Trophoblast cell (in vitro differentiated cells and primary cell): ENCODE results near the gene CCL5.

ENCODE experiments used
- DNase-seq, 2 donors: peaks; one replicate each; pipeline ENCODE4 v3.0.0-alpha.2; 2016
- H2AFZ ChIP-seq: 2 replicates; pipeline ENCODE4 v1.6.1; 2013; ENCODE audit warnings: low read length, moderate library complexity, mild to moderate bottlenecking; ENCODE audit not compliant: insufficient read depth, poor library complexity
- H2AK5ac ChIP-seq: 2 replicates; pipeline ENCODE4 v1.6.1; 2013; ENCODE audit warnings: mild to moderate bottlenecking, low read length
- H2BK120ac ChIP-seq: 2 replicates; pipeline ENCODE4 v1.6.1; 2013; ENCODE audit warnings: low read length, mild to moderate bottlenecking, moderate library complexity; ENCODE audit not compliant: insufficient read depth, poor library complexity
- H2BK12ac ChIP-seq: 2 replicates; pipeline ENCODE4 v1.6.1; 2013; ENCODE audit warnings: mild to moderate bottlenecking, low read length, moderate library complexity
- H2BK5ac ChIP-seq: 2 replicates; pipeline ENCODE4 v1.6.1; 2013; ENCODE audit warnings: low read length, low read depth, moderate library complexity, mild to moderate bottlenecking; ENCODE audit not compliant: poor library complexity
- H3K14ac ChIP-seq: 2 replicates; pipeline ENCODE4 v1.6.1; 2013; ENCODE audit warnings: mild to moderate bottlenecking, low read length
- H3K18ac ChIP-seq: 2 replicates; pipeline ENCODE4 v1.6.1; 2013; ENCODE audit warnings: mild to moderate bottlenecking, low read length
- H3K23ac ChIP-seq: 2 replicates; pipeline ENCODE4 v1.6.1; 2013; ENCODE audit warnings: low read length
- H3K27ac ChIP-seq: 2 replicates; pipeline ENCODE4 v1.5.1; 2013; ENCODE audit warnings: low read depth, mild to moderate bottlenecking, inconsistent platforms, low read length, moderate library complexity
- H3K27me3 ChIP-seq: 2 replicates; pipeline ENCODE4 v1.6.1; 2013; ENCODE audit warnings: inconsistent platforms, mild to moderate bottlenecking, low read length, moderate library complexity; ENCODE audit not compliant: insufficient read depth
- H3K36me3 ChIP-seq, 2 experiments: 1 replicate in 1 of 2; 2 replicates in 1 of 2; pipeline ENCODE4 v1.6.1; 2013; ENCODE audit warnings: low read length in 2 of 2, mild to moderate bottlenecking in 2 of 2, moderate library complexity in 1 of 2; ENCODE audit not compliant: insufficient read depth in 2 of 2, control insufficient read depth in 1 of 2
- H3K4ac ChIP-seq: 2 replicates; pipeline ENCODE4 v1.6.1; 2013; ENCODE audit warnings: low read depth, mild to moderate bottlenecking, low read length, moderate library complexity
- H3K4me1 ChIP-seq, 2 experiments: 1 replicate in 1 of 2; 2 replicates in 1 of 2; pipeline ENCODE4 v1.6.1; 2013; ENCODE audit warnings: low read length in 2 of 2, mild to moderate bottlenecking in 2 of 2, moderate library complexity in 1 of 2; ENCODE audit not compliant: insufficient read depth in 2 of 2, control insufficient read depth in 1 of 2
- H3K4me2 ChIP-seq: 2 replicates; pipeline ENCODE4 v1.6.1; 2013; ENCODE audit warnings: inconsistent platforms, mild to moderate bottlenecking, low read length, moderate library complexity
- H3K4me3 ChIP-seq: 2 replicates; pipeline ENCODE4 v1.5.1; 2013; ENCODE audit warnings: mild to moderate bottlenecking, low read depth, low read length, inconsistent platforms
- H3K79me1 ChIP-seq: one replicate; pipeline ENCODE4 v1.6.1; 2013; ENCODE audit warnings: low read length
- H3K79me2 ChIP-seq: 2 replicates; pipeline ENCODE4 v1.6.1; 2013; ENCODE audit warnings: low read length, mild to moderate bottlenecking; ENCODE audit not compliant: control insufficient read depth, insufficient read depth, poor library complexity
- H3K9ac ChIP-seq: 2 replicates; pipeline ENCODE4 v1.6.1; 2013; ENCODE audit warnings: mild to moderate bottlenecking, low read length
- H3K9me3 ChIP-seq: 2 replicates; pipeline ENCODE4 v1.6.1; 2013; ENCODE audit warnings: low read depth, mild to moderate bottlenecking, control low read depth, inconsistent platforms, low read length; ENCODE audit not compliant: insufficient read depth
- H4K12ac ChIP-seq: 2 replicates; pipeline ENCODE4 v1.6.1; 2013; ENCODE audit warnings: low read depth, mild to moderate bottlenecking, low read length, moderate library complexity
- H4K8ac ChIP-seq: 2 replicates; pipeline ENCODE4 v1.6.1; 2013; ENCODE audit warnings: low read depth, mild to moderate bottlenecking, low read length, moderate library complexity
- H4K91ac ChIP-seq: one replicate; pipeline ENCODE4 v1.6.1; 2013; ENCODE audit warnings: low read depth, mild to moderate bottlenecking, low read length, moderate library complexity
- WGBS: extraction: QIAGEN DNeasy Blood & Tissue Kit; methylation state at CpG from one replicate; pipeline ENCODE4 v1.1.7; 2013; ENCODE audit warnings: missing lambda C conversion rate; ENCODE audit not compliant: insufficient read length, insufficient coverage; ENCODE audit errors: extremely low coverage; 5-methylcytosine and 5-hydroxymethylcytosine counted together

CCL5 gene

GRCh38 chr17:35907691-35908090 is 27.5 kb upstream of the CCL5 start:
- H3K18ac ChIP-seq: no peak overlapping the region
- no peak overlapping the region for H2AK5ac ChIP-seq
- no peak overlapping the region for H4K8ac ChIP-seq
- H3K27ac ChIP-seq: no peak overlapping the region
- H3K4me1 ChIP-seq: peaks cover 5 to 6% of the 10 kb centered on the region in 2 experiments
- no peak overlapping the region for H3K4ac ChIP-seq
- no peak overlapping the region for H3K4me3 ChIP-seq
- no peak overlapping the region for H4K91ac ChIP-seq
- H3K27me3 ChIP-seq: no peaks in the 10 kb centered on the region
- no peak overlapping the region for H4K12ac ChIP-seq
- no peaks in the 10 kb centered on the region for H3K79me2 ChIP-seq
- no peak overlapping the region for H2BK120ac ChIP-seq
- H3K79me1 ChIP-seq: peaks cover 7% of the 10 kb centered on the region
- WGBS: no CpG with 5 or more reads among the region's 5 CpGs
- no peaks in the 10 kb centered on the region for H3K36me3 ChIP-seq
- H3K9ac ChIP-seq: no peak overlapping the region
- H2BK12ac ChIP-seq: no peak overlapping the region
- no peak overlapping the region for H3K23ac ChIP-seq
- peak in 1 of 2 donors; percentile 64 for DNase-seq
- H3K4me2 ChIP-seq: no peak overlapping the region
- no peak overlapping the region for H3K14ac ChIP-seq
- no peaks in the 10 kb centered on the region for H3K9me3 ChIP-seq
- no peak overlapping the region for H2AFZ ChIP-seq
- no peak overlapping the region for H2BK5ac ChIP-seq

- H2BK12ac ChIP-seq: no peak overlapping the region
- no peak overlapping the region for H4K8ac ChIP-seq
- no peak overlapping the region for H3K4me2 ChIP-seq
- H3K9me3 ChIP-seq: no peaks in the 10 kb centered on the region
- no peaks in the 10 kb centered on the region for H3K36me3 ChIP-seq
- no peak overlapping the region for H3K14ac ChIP-seq
- no peak overlapping the region for H3K23ac ChIP-seq
- H3K9ac ChIP-seq: no peak overlapping the region
- no peak overlapping the region for H2BK5ac ChIP-seq
- H3K27me3 ChIP-seq: no peaks in the 10 kb centered on the region
- no peak for DNase-seq
- no peaks in the 10 kb centered on the region for H3K79me2 ChIP-seq
- no peak overlapping the region for H4K91ac ChIP-seq
- H4K12ac ChIP-seq: no peak overlapping the region
- H2AK5ac ChIP-seq: no peak overlapping the region
- H3K27ac ChIP-seq: no peak overlapping the region
- H3K18ac ChIP-seq: no peak overlapping the region
- peaks cover 5 to 10% of the 10 kb centered on the region in 2 experiments for H3K4me1 ChIP-seq
- no CpG with 5 or more reads among the region's 3 CpGs for WGBS
- no peak overlapping the region for H3K4ac ChIP-seq
- peaks cover 9% of the 10 kb centered on the region for H3K79me1 ChIP-seq
- no peak overlapping the region for H2BK120ac ChIP-seq
- H3K4me3 ChIP-seq: no peak overlapping the region
- no peak overlapping the region for H2AFZ ChIP-seq
These were observed 26.9 kb upstream of the CCL5 start for GRCh38 chr17:35906926-35907637.

- Histone ChIP-seq H4K91ac (no peak overlapping the region), H3K27ac (no peak overlapping the region), H2BK5ac (no peak overlapping the region), H2AK5ac (no peak overlapping the region), H3K79me2 (no peaks in the 10 kb centered on the region), H3K23ac (no peak overlapping the region), H3K9me3 (no peaks in the 10 kb centered on the region), H2AFZ (no peak overlapping the region), H3K4me1 (peaks cover 10 to 15% of the 10 kb centered on the region in 2 experiments), H2BK12ac (no peak overlapping the region), H2BK120ac (no peak overlapping the region), H3K4me3 (no peak overlapping the region), H4K8ac (no peak overlapping the region), H4K12ac (no peak overlapping the region), H3K4me2 (no peak overlapping the region), H3K14ac (no peak overlapping the region), H3K9ac (no peak overlapping the region), H3K79me1 (peaks cover 14% of the 10 kb centered on the region), H3K36me3 (no peaks in the 10 kb centered on the region), H3K27me3 (no peaks in the 10 kb centered on the region), H3K4ac (no peak overlapping the region), H3K18ac (no peak overlapping the region)
- no peak for DNase-seq
- WGBS: no CpG with 5 or more reads among the region's 5 CpGs
These were observed 26.2 kb upstream of the CCL5 start for GRCh38 chr17:35906191-35906925.

GRCh38 chr17:35903451-35903850 is 23.3 kb upstream of the CCL5 start:
- no peak overlapping the region for H2AK5ac ChIP-seq
- no peaks in the 10 kb centered on the region for H3K27me3 ChIP-seq
- H4K12ac ChIP-seq: peak overlapping the region; percentile 40
- no peak overlapping the region for H4K8ac ChIP-seq
- no peak for DNase-seq
- peaks cover 31% of the 10 kb centered on the region for H3K79me1 ChIP-seq
- H2AFZ ChIP-seq: no peak overlapping the region
- H3K4me2 ChIP-seq: no peak overlapping the region
- peak overlapping the region; percentile 79 for H2BK120ac ChIP-seq
- no peak overlapping the region for H3K27ac ChIP-seq
- H3K36me3 ChIP-seq: no peaks in the 10 kb centered on the region
- no peak overlapping the region for H3K9ac ChIP-seq
- peak overlapping the region; percentile 54 for H2BK5ac ChIP-seq
- no peaks in the 10 kb centered on the region for H3K79me2 ChIP-seq
- no CpG with 5 or more reads among the region's 5 CpGs for WGBS
- H3K18ac ChIP-seq: peak overlapping the region; percentile 52
- no peaks in the 10 kb centered on the region for H3K9me3 ChIP-seq
- H3K4ac ChIP-seq: peak overlapping the region; percentile 44
- H4K91ac ChIP-seq: peak overlapping the region; percentile 76
- H3K14ac ChIP-seq: peak overlapping the region; percentile 62
- no peak overlapping the region for H3K23ac ChIP-seq
- H2BK12ac ChIP-seq: peak overlapping the region; percentile 93
- H3K4me3 ChIP-seq: no peak overlapping the region
- peaks cover 16 to 32% of the 10 kb centered on the region in 2 experiments for H3K4me1 ChIP-seq
